Subcutaneous abdominal adipose tissue (tissue), 5 donors: ENCODE results near the gene TMEFF2.

ENCODE experiments used
- H3K27ac ChIP-seq: one replicate; pipeline ENCODE4 v1.7.0; 2013; ENCODE audit warnings: low read depth, mild to moderate bottlenecking, inconsistent platforms, low read length, moderate library complexity
- H3K27me3 ChIP-seq, 5 donors: one replicate each; pipeline ENCODE4 v1.7.0; 2013; ENCODE audit warnings: low read length in 5 of 5, inconsistent platforms in 1 of 5; ENCODE audit not compliant: control insufficient read depth in 5 of 5, insufficient read depth in 4 of 5
- H3K36me3 ChIP-seq, 5 donors: one replicate each; pipeline ENCODE4 v1.7.0; 2013; ENCODE audit warnings: low read length in 5 of 5; ENCODE audit not compliant: control insufficient read depth in 5 of 5, insufficient read depth in 5 of 5
- H3K4me1 ChIP-seq, 5 donors: one replicate each; pipeline ENCODE4 v1.7.0; 2013; ENCODE audit warnings: low read length in 5 of 5, mild to moderate bottlenecking in 3 of 5, moderate library complexity in 1 of 5; ENCODE audit not compliant: control insufficient read depth in 5 of 5, insufficient read depth in 5 of 5
- H3K4me3 ChIP-seq, 5 donors: one replicate each; pipeline ENCODE4 v1.7.0; 2013; ENCODE audit warnings: low read length in 5 of 5, low read depth in 1 of 5
- H3K9ac ChIP-seq, 5 donors: one replicate each; pipeline ENCODE4 v1.7.0; 2013; ENCODE audit warnings: low read length in 5 of 5, mild to moderate bottlenecking in 4 of 5, moderate library complexity in 3 of 5
- H3K9me3 ChIP-seq, 5 donors: one replicate each; pipeline ENCODE4 v1.7.0; 2013; ENCODE audit warnings: low read length in 5 of 5; ENCODE audit not compliant: control insufficient read depth in 5 of 5
- donor health status: healthy.
- donor health status: healthy.
- donor health status: healthy.
- donor health status: healthy.
- donor health status: healthy.

Gene TMEFF2

DNA sequence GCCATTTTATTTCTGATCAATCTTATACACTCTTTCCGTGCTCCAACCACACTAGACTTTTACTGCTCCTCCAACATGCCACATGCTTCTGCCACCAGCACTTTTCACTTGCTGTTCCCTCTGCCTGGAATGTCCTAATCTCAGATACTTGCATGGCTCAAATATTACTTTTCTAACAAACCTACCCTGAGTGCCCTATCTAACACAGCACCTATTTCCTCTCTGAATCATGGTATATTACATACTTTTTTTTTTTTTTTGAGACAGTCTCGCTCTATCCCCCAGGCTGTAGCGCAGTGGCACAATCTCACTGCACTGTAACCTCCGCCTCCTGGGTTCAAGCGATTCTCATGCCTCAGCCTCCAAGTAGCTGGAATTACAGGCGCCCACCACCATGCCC, 181.5 kb downstream of the TMEFF2 start:
- Histone ChIP-seq H3K4me1 (peaks cover 0 to 1% (median 0%) of the 10 kb centered on the region in 5 donors), H3K36me3 (no peaks in the 10 kb centered on the region), H3K9me3 (no peaks in the 10 kb centered on the region), H3K27me3 (no peaks in the 10 kb centered on the region), H3K27ac (no peak overlapping the region), H3K4me3 (no peak overlapping the region), H3K9ac (no peak overlapping the region)

GRCh38 chr2:192011196-192011595, 183.5 kb downstream of the TMEFF2 start:
- no peaks in the 10 kb centered on the region for H3K27me3 ChIP-seq
- no peaks in the 10 kb centered on the region for H3K9me3 ChIP-seq
- H3K4me3 ChIP-seq = no peak overlapping the region
- H3K27ac ChIP-seq = no peak overlapping the region
- peaks cover 0 to 8% (median 0%) of the 10 kb centered on the region in 5 donors for H3K4me1 ChIP-seq
- H3K36me3 ChIP-seq = no peaks in the 10 kb centered on the region
- H3K9ac ChIP-seq = no peak overlapping the region

DNA sequence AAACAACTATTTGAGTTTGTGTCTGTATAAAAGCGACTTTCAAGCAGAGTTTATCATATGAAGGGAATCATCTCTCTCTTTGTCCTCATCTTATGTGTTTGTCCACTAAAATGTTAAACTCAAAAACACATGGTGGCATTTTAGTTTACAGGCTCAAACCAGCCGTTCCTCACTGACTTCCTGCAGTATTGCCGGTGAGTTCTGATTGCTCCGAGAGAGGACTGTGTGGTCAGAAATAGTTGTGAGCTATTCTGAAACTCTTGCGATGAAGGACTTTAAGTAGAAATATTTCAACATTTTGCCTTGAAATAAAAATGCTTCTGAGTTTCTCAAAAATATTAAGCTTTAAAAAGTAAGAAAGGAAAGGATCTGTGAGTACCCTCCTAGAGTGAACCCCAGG, 184.7 kb downstream of the TMEFF2 start:
- Histone ChIP-seq H3K36me3 (no peaks in the 10 kb centered on the region), H3K4me1 (peaks cover 0 to 8% (median 0%) of the 10 kb centered on the region in 5 donors), H3K4me3 (no peak overlapping the region), H3K9me3 (no peaks in the 10 kb centered on the region), H3K27me3 (no peaks in the 10 kb centered on the region), H3K27ac (no peak overlapping the region), H3K9ac (no peak overlapping the region)

- H3K36me3 ChIP-seq = no peaks in the 10 kb centered on the region
- no peaks in the 10 kb centered on the region for H3K27me3 ChIP-seq
- no peaks in the 10 kb centered on the region for H3K9me3 ChIP-seq
- no peak overlapping the region for H3K27ac ChIP-seq
- no peak overlapping the region for H3K4me3 ChIP-seq
- peaks cover 0 to 11% (median 0%) of the 10 kb centered on the region in 5 donors for H3K4me1 ChIP-seq
- H3K9ac ChIP-seq = no peak overlapping the region
These were observed 187.0 kb downstream of the TMEFF2 start for GRCh38 chr2:192007581-192008228.

DNA sequence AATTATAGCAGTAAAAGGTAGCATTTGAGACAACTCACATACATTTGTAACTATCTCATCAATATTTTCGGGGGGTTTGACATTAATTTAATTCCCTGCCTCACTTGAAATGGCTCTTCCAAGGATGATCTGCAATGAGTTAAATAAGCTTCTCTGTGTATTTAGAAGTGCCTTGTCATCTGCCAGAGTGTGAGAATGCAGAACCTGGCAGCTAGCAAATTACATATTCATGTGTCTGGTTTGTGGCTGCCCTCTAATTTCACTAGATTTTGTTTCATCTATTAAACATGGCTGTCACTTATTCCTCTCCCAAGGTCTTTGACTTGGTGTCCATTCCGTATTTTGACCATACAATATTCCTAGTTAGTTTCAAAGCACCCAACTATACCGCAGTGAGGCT, 189.5 kb downstream of the TMEFF2 start:
- Histone ChIP-seq H3K27me3 (no peaks in the 10 kb centered on the region), H3K27ac (no peak overlapping the region), H3K9ac (no peak overlapping the region)

GRCh38 chr2:192004188-192004963, 190.4 kb downstream of the TMEFF2 start:
- Histone ChIP-seq H3K9ac (no peak overlapping the region), H3K36me3 (no peaks in the 10 kb centered on the region), H3K9me3 (no peaks in the 10 kb centered on the region), H3K27ac (no peak overlapping the region), H3K4me3 (no peak overlapping the region), H3K27me3 (no peaks in the 10 kb centered on the region), H3K4me1 (peaks cover 0 to 11% (median 0%) of the 10 kb centered on the region in 5 donors)

More for the DNA sequence above, 189.5 kb downstream of the TMEFF2 start:
- H3K4me1 ChIP-seq = peaks cover 0 to 11% (median 0%) of the 10 kb centered on the region in 5 donors
- H3K9me3 ChIP-seq = no peaks in the 10 kb centered on the region
- no peaks in the 10 kb centered on the region for H3K36me3 ChIP-seq
- H3K4me3 ChIP-seq = no peak overlapping the region

DNA sequence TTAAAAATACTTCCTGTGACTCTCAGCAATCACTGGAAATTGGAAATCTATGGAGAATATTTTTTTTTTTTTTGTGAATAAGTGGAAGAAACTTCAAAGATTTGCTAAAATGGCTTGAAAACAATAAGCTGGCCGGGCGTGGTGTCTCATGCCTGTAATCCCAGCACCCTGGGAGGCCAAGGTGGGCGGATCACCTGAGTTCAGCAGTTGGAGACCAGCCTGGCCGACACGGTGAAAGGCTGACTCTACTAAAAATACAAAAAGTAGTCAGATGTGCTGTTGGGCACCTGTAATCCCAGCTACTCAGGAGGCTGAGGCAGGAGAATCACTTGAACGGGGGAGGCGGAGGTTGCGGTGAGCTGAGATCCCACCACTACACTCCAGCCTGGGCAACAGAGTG, 192.3 kb downstream of the TMEFF2 start:
- Histone ChIP-seq H3K27me3 (no peaks in the 10 kb centered on the region), H3K9ac (no peak overlapping the region), H3K27ac (no peak overlapping the region), H3K9me3 (no peaks in the 10 kb centered on the region), H3K4me1 (peaks cover 0 to 3% (median 0%) of the 10 kb centered on the region in 5 donors), H3K4me3 (no peak overlapping the region), H3K36me3 (no peaks in the 10 kb centered on the region)

DNA sequence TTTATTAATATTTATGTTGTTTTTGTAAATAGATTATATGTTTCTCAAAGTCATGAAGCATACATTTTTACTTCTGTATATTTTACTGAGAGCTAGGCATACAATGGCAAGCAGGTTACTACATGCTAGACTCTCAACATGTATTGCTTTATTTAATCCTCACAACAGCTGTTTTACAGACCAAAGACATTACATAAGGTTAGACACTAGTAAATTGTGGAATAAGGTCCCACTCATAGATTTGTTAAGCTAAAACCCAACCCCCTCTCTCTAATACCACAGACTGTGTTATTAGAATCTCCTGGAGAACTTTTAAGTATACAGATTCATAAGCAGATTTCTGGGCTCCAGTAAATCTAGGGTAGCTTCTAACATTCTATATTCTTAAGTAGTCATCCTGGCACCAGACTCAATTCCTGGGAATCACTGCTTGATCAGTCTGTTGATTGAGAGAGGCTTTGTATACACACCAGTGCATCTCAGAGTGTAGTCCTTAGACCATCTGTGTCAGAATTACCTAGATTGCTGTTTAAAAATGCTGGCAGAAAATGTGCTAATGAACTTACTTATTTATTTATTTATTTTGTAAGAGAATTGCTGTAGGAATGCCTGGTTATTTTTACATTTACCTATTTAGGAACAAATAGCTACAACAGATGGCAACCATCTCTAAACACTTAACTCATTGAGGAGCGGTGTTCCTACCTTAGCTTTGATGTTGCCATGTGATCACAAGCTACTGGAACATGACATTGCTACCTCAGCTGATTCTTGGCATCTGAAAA, 194.3 kb downstream of the TMEFF2 start:
- H3K27me3 ChIP-seq = no peaks in the 10 kb centered on the region
- no peaks in the 10 kb centered on the region for H3K36me3 ChIP-seq
- no peak overlapping the region for H3K9ac ChIP-seq
- H3K9me3 ChIP-seq = no peaks in the 10 kb centered on the region
- H3K4me3 ChIP-seq = no peak overlapping the region
- H3K4me1 ChIP-seq = peaks cover 0 to 6% (median 0%) of the 10 kb centered on the region in 5 donors
- H3K27ac ChIP-seq = no peak overlapping the region

DNA sequence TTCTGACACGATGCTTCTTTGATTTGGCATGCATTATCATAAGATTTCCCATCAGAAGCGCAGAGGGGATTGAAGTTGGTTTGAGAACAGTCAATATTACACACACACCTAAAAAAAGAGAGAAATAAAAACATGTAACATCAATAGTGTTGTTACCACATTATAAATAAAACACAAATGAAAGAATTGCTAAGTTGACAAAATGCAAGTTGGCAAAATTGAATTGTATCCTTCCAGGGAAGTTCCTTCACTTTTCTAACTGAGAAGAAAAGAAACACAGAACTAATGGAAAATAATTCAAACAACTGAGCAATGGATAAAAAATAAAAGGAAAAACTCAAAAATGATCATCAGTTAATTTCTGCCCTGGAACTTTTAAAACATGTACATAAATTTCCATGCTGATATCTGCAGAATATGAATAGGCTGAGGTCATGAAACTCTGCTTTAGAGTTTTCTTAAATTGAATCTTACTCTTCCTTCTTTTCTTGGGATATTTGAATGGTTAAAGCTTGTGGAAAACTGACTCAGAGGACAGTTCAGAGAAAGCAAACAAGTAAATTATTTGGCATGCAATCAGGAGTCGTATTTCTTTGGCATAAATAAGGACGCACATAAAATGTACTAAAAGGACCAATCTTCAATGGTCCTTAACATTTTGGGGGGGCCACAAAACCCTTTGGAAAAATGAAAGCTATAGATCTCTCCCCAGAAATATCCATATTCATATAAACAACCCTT, 195.5 kb downstream of the TMEFF2 start:
- Histone ChIP-seq H3K4me3 (no peak overlapping the region), H3K9me3 (no peaks in the 10 kb centered on the region), H3K27ac (no peak overlapping the region), H3K4me1 (peaks cover 0 to 9% (median 0%) of the 10 kb centered on the region in 5 donors), H3K27me3 (no peaks in the 10 kb centered on the region), H3K9ac (no peak overlapping the region), H3K36me3 (no peaks in the 10 kb centered on the region)
